Measurements from ENCODE around the gene SP7.

DNA sequence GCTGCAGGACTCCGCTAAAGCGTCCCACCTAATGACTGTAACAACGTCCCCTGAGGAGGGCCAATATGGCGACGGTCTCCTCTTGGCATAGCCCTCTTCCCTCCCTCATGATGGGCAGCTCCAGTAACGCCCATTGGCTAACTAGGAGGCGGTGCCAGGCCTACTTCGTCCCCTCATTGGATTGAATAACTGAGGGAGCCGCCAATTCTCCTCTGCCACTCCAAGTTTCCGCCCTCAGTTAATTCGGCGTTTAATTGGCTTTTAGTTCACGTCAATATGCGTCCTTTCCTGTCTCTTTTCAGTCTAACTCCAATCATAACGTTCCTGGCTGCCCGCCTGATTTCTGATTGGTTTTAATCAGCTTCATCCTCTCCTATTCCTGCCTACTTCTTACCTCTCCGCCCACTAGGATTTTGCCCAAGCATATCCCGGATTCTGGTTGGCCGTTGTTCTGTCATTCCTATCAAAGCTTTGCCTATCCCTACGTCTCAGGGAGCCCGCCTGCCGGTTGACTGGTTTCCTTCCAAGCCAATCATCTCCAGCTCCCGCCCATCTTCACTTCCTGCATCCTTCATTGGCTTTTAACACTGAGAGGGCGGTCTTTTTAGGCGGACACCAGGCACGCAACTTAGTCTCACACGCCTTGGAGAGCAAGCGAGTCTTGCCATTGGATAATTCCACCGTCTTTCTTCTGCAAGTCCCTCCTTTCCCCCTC, 43.4 kb upstream of the SP7 start:
- TF ChIP-seq POLR2A (IDR thresholded peaks at IDR 0.05), result peak in 3 of 4 donors; percentile 34 to 89 (median 77)
- TF ChIP-seq, protein P1, sequence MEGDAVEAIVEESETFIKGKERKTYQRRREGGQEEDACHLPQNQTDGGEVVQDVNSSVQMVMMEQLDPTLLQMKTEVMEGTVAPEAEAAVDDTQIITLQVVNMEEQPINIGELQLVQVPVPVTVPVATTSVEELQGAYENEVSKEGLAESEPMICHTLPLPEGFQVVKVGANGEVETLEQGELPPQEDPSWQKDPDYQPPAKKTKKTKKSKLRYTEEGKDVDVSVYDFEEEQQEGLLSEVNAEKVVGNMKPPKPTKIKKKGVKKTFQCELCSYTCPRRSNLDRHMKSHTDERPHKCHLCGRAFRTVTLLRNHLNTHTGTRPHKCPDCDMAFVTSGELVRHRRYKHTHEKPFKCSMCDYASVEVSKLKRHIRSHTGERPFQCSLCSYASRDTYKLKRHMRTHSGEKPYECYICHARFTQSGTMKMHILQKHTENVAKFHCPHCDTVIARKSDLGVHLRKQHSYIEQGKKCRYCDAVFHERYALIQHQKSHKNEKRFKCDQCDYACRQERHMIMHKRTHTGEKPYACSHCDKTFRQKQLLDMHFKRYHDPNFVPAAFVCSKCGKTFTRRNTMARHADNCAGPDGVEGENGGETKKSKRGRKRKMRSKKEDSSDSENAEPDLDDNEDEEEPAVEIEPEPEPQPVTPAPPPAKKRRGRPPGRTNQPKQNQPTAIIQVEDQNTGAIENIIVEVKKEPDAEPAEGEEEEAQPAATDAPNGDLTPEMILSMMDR (IDR thresholded peaks at IDR 0.05), result peak in 2 of 6 experiments; percentile 6 to 7

Measured in esophagus squamous epithelium (tissue), 4 donors.